MM.1S (cell line): ENCODE results near the gene GTF2I.
"Not testable (repeated sequence)": the region's sequence is repeated elsewhere in the genome, so short reads cannot be mapped to it uniquely, and the experiment has no call there.

Source experiments
- DNase-seq: peaks from one replicate; pipeline ENCODE4 v3.0.0-alpha.2; 2015
- H2AFZ ChIP-seq: fragments of 300-600 bp; sonication (generic); 2 replicates; pipeline ENCODE4 v1.6.0; 2016; ENCODE audit warnings: antibody characterized with exemption, low read length
- H3F3A ChIP-seq: fragments of 300-600 bp; sonication (generic); 2 replicates; pipeline ENCODE4 v1.6.1; 2016; ENCODE audit warnings: mild to moderate bottlenecking, antibody characterized with exemption, low read length, moderate library complexity, mixed read lengths; ENCODE audit not compliant: insufficient read depth
- H3K27ac ChIP-seq: fragments of 300-600 bp; sonication (generic); 2 replicates; pipeline ENCODE4 v1.5.1; 2016; ENCODE audit warnings: mild to moderate bottlenecking, low read length
- H3K27me3 ChIP-seq: fragments of 300-600 bp; sonication (generic); replicated peaks from 2 replicates; pipeline ENCODE4 v1.6.0; 2016; ENCODE audit warnings: low read length; ENCODE audit not compliant: insufficient read depth
- H3K36me3 ChIP-seq: fragments of 300-600 bp; sonication (generic); replicated peaks from 2 replicates; pipeline ENCODE4 v1.6.1; 2016; ENCODE audit warnings: mild to moderate bottlenecking, low read length, mixed read lengths; ENCODE audit not compliant: insufficient read depth
- H3K4me1 ChIP-seq: fragments of 300-600 bp; sonication (generic); 2 replicates; pipeline ENCODE4 v1.6.1; 2016; ENCODE audit warnings: low read length, mixed read lengths
- H3K4me2 ChIP-seq: fragments of 300-600 bp; sonication (generic); 2 replicates; pipeline ENCODE4 v1.6.0; 2016; ENCODE audit warnings: low read depth, low read length
- H3K4me3 ChIP-seq: fragments of 300-600 bp; sonication (generic); 2 replicates; pipeline ENCODE4 v1.5.1; 2016; ENCODE audit warnings: low read length, mixed read lengths
- H3K79me2 ChIP-seq: fragments of 300-600 bp; sonication (generic); 2 replicates; pipeline ENCODE4 v1.6.1; 2016; ENCODE audit warnings: mixed run types, low read length, mixed read lengths
- H3K9ac ChIP-seq: fragments of 300-600 bp; sonication (generic); 2 replicates; pipeline ENCODE4 v1.6.1; 2016; ENCODE audit warnings: low read length, mixed read lengths
- H3K9me2 ChIP-seq: fragments of 300-600 bp; sonication (generic); replicated peaks from 2 replicates; pipeline ENCODE4 v1.6.1; 2016; ENCODE audit warnings: mild to moderate bottlenecking, low read length, mixed read lengths; ENCODE audit not compliant: insufficient read depth
- H3K9me3 ChIP-seq: fragments of 300-600 bp; sonication (generic); replicated peaks from 2 replicates; pipeline ENCODE4 v1.6.1; 2016; ENCODE audit warnings: mild to moderate bottlenecking, low read length, mixed read lengths; ENCODE audit not compliant: insufficient read depth
- H4K20me1 ChIP-seq: fragments of 300-600 bp; sonication (generic); 2 replicates; pipeline ENCODE4 v1.6.1; 2016; ENCODE audit warnings: mild to moderate bottlenecking, low read length, moderate library complexity, mixed read lengths; ENCODE audit not compliant: insufficient read depth
- CTCF ChIP-seq: fragments of 300-600 bp; sonication (generic); IDR thresholded peaks from 2 replicates; pipeline ENCODE4 v1.5.1; 2016; ENCODE audit warnings: antibody characterized with exemption, low read length, mixed read lengths
- EZH2 ChIP-seq: fragments of 300-600 bp; sonication (generic); optimal IDR thresholded peaks from 2 replicates; pipeline ENCODE3; 2017; ENCODE audit warnings: low read depth, mild to moderate bottlenecking, antibody characterized with exemption, low read length, mixed read lengths
- EZH2phosphoT487 ChIP-seq: fragments of 300-600 bp; sonication (generic); IDR thresholded peaks from 2 replicates; pipeline ENCODE4 v1.6.1; 2018; ENCODE audit warnings: antibody characterized with exemption, low read length

The GTF2I gene

GRCh38 chr7:74658178-74659004 is 873 bp downstream of the GTF2I start:
- TF ChIP-seq EZH2phosphoT487 (no peak), CTCF (no peak), EZH2 (no peak)
- H3K4me1 ChIP-seq, result peaks cover 14% of the 10 kb centered on the region

GRCh38 chr7:74660202-74660601 is 2.7 kb downstream of the GTF2I start:
- not testable (repeated sequence) for H3K27me3 ChIP-seq, H3K36me3 ChIP-seq, H2AFZ ChIP-seq, H4K20me1 ChIP-seq, H3K9me3 ChIP-seq, H3K9me2 ChIP-seq, DNase-seq
- Histone ChIP-seq H3K4me2 (peak overlapping the region; percentile 99), H3K9ac (peak overlapping the region; percentile 65), H3K79me2 (peaks cover 66% of the 10 kb centered on the region), H3K27ac (peak overlapping the region; percentile 88), H3K4me1 (peaks cover 14% of the 10 kb centered on the region), H3F3A (peaks cover 50% of the 10 kb centered on the region), H3K4me3 (peak overlapping the region; percentile 70)

More at GRCh38 chr7:74658178-74659004, 873 bp downstream of the GTF2I start:
- Histone ChIP-seq H3K36me3 (no peaks in the 10 kb centered on the region), H4K20me1 (0 out of 2 replicates have a peak, but pooled peaks cover 4% of the 10 kb centered on the region), H3K4me2 (peak overlapping the region; percentile 99), H3K27ac (peak overlapping the region; percentile 88; the same call in 1 of the 2 replicates), H3K9me2 (no peaks in the 10 kb centered on the region), H3K79me2 (peaks cover 48% of the 10 kb centered on the region), H3K4me3 (peak overlapping the region; percentile 76), H3K27me3 (no peaks in the 10 kb centered on the region; the same call in 1 of the 2 replicates), H3K9ac (peak overlapping the region; percentile 97), H3K9me3 (no peaks in the 10 kb centered on the region), H2AFZ (no peak overlapping the region), H3F3A (peaks cover 50% of the 10 kb centered on the region)
- DNase-seq, result peak; percentile 95

- Histone ChIP-seq H3K4me2 (peak overlapping the region; percentile 99), H3K27ac (peak overlapping the region; percentile 88; the same call in 1 of the 2 replicates)
Measured at GRCh38 chr7:74661836-74662794, 4.6 kb downstream of the GTF2I start.

GRCh38 chr7:74665296-74665938 is 7.9 kb downstream of the GTF2I start:
- H3K27ac ChIP-seq, result no peak overlapping the region
- no peaks in the 10 kb centered on the region; the same call in 1 of the 2 replicates for H3K36me3 ChIP-seq
- H3K27me3 ChIP-seq, result no peaks in the 10 kb centered on the region
- no peaks in the 10 kb centered on the region for H3K9me2 ChIP-seq
- peaks cover 12% of the 10 kb centered on the region for H4K20me1 ChIP-seq
- H2AFZ ChIP-seq, result no peak overlapping the region
- no peak for DNase-seq
- H3K4me3 ChIP-seq, result no peak overlapping the region
- H3K9ac ChIP-seq, result no peak overlapping the region
- H3K9me3 ChIP-seq, result no peaks in the 10 kb centered on the region
- H3K4me2 ChIP-seq, result no peak overlapping the region
- H3F3A ChIP-seq, result peaks cover 19% of the 10 kb centered on the region
- H3K79me2 ChIP-seq, result peaks cover 94% of the 10 kb centered on the region
- peaks cover 8% of the 10 kb centered on the region; the same call in 1 of the 2 replicates for H3K4me1 ChIP-seq
- TF ChIP-seq CTCF, result no peak

More at GRCh38 chr7:74661836-74662794, 4.6 kb downstream of the GTF2I start:
- H3K9me3 ChIP-seq, H3K27me3 ChIP-seq, H2AFZ ChIP-seq, H3K9ac ChIP-seq, H3K36me3 ChIP-seq, H3K4me1 ChIP-seq, DNase-seq, H3K9me2 ChIP-seq, H3K4me3 ChIP-seq: not testable (repeated sequence)
- Histone ChIP-seq H3F3A (peaks cover 40% of the 10 kb centered on the region), H4K20me1 (peaks cover 10% of the 10 kb centered on the region), H3K79me2 (peaks cover 85% of the 10 kb centered on the region)

GRCh38 chr7:74667013-74667412 is 9.5 kb downstream of the GTF2I start:
- H3K36me3 ChIP-seq, H3F3A ChIP-seq, DNase-seq, H3K27ac ChIP-seq, H3K9me3 ChIP-seq, H3K4me3 ChIP-seq, H3K4me2 ChIP-seq, H2AFZ ChIP-seq, H3K4me1 ChIP-seq, H3K27me3 ChIP-seq, H3K9me2 ChIP-seq, H3K9ac ChIP-seq: not testable (repeated sequence)
- Histone ChIP-seq H3K79me2 (peaks cover 100% of the 10 kb centered on the region), H4K20me1 (peaks cover 12% of the 10 kb centered on the region)
